MCF 10A (cell line): ENCODE results near the gene RNF214. TPM values are rescaled to one million over a fixed set of nuclear protein-coding genes. Genes with fewer than 3 reads are reported as not detected.
A peak's percentile ranks its signal among the peaks of the same experiment; 100 is the strongest.

ENCODE experiments used
- BruUV-seq: library from RNA; stranded (reverse); fragments of 400-500 nt; replicated peaks from 2 replicates; lab custom pipeline; 2021; lab: Mats Ljungman, UMichigan
- CTCF ChIA-PET: fragments of 300-600 bp; sonication (Branson Sonifier 250); formaldehyde crosslinking; extraction: SDS; loops from one replicate; lab custom pipeline; 2021; ENCODE audit warnings: antibody characterized with exemption, inconsistent platforms; lab: Yijun Ruan, JAX
- POLR2A ChIA-PET: fragments of 300-600, 350-650 bp; sonication (Branson Sonifier 250); formaldehyde crosslinking; extraction: SDS; loops from one replicate; lab custom pipeline; 2020; ENCODE audit warnings: antibody characterized with exemption, inconsistent platforms; lab: Yijun Ruan, JAX
- DNase-seq: peaks from one replicate; pipeline ENCODE4 v3.0.0-alpha.2; 2018; ENCODE audit not compliant: unreplicated experiment
- H3K27ac Mint-ChIP-seq: one replicate; pipeline ENCODE4 v1.8.0; 2022; ENCODE audit warnings: mild to moderate bottlenecking, low read depth, mixed read lengths; ENCODE audit not compliant: unreplicated experiment
- H3K27me3 Mint-ChIP-seq: one replicate; pipeline ENCODE4 v1.8.0; 2022; ENCODE audit warnings: mixed read lengths; ENCODE audit not compliant: insufficient read depth, unreplicated experiment
- H3K36me3 Mint-ChIP-seq: one replicate; pipeline ENCODE4 v1.8.0; 2022; ENCODE audit warnings: mild to moderate bottlenecking, moderate library complexity, mixed read lengths; ENCODE audit not compliant: insufficient read depth, unreplicated experiment
- H3K4me1 Mint-ChIP-seq: one replicate; pipeline ENCODE4 v1.8.0; 2022; ENCODE audit warnings: mixed read lengths; ENCODE audit not compliant: insufficient read depth, unreplicated experiment
- H3K4me3 Mint-ChIP-seq: one replicate; pipeline ENCODE4 v1.8.0; 2022; ENCODE audit warnings: mild to moderate bottlenecking, moderate library complexity, mixed read lengths; ENCODE audit not compliant: unreplicated experiment
- H3K9me3 Mint-ChIP-seq: one replicate; pipeline ENCODE4 v1.8.0; 2022; ENCODE audit warnings: mixed read lengths; ENCODE audit not compliant: unreplicated experiment
- intact Hi-C: fragments of 100-400 bp; cut with micrococcal nuclease; formaldehyde crosslinking; loops from 2 replicates; pipeline ENCODE4 v1.14.1; 2022
- total RNA-seq: library from RNA; stranded (reverse); gene quantifications from 2 replicates; pipeline ENCODE4 v1.2.3, GENCODE V29; 2022
- TF ChIP-seq, protein P1 (sequence below): fragments of 200-600 bp; IDR thresholded peaks from one replicate; pipeline ENCODE4 v1.8.0; 2022; ENCODE audit warnings: antibody characterized with exemption, mild to moderate bottlenecking; ENCODE audit not compliant: unreplicated experiment

Gene RNF214
- total RNA-seq, 1 experiment from 2014 or later, result 23.3 TPM

DNA sequence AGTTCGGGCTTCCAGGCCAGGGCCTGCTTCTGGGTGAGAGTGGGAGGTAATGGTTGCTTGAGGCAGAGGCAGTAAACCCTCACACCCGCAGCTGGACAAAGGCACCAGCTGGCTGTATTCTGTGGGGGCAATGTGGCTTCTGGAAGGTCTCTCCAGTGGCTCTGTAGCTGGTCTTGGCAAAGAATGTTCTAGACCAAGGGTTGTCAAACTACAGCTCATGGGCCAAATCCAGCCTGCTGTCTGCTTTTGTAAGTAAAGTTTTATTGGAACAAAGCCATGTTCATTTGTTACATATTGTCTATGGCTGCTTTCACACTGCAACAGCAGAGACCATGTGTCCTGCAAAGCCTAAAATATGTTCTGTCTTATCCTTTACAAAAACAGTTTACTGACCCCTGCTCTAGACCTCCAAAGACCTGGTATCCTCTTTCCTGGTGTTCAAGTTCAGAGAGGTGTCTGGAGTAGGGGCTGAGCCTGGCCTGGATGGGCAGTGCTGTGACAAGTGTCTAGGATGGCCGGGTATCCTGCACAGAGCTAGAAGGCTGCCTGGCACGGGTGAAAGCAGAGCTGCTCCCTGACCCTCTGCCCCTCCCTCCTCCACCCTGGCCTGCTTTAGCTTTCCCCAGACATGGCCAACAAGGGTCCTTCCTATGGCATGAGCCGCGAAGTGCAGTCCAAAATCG lies 29.9 kb upstream of the RNF214 start:
- H3K9me3 Mint-ChIP-seq, result no peaks in the 10 kb centered on the region
- TF ChIP-seq, protein P1, sequence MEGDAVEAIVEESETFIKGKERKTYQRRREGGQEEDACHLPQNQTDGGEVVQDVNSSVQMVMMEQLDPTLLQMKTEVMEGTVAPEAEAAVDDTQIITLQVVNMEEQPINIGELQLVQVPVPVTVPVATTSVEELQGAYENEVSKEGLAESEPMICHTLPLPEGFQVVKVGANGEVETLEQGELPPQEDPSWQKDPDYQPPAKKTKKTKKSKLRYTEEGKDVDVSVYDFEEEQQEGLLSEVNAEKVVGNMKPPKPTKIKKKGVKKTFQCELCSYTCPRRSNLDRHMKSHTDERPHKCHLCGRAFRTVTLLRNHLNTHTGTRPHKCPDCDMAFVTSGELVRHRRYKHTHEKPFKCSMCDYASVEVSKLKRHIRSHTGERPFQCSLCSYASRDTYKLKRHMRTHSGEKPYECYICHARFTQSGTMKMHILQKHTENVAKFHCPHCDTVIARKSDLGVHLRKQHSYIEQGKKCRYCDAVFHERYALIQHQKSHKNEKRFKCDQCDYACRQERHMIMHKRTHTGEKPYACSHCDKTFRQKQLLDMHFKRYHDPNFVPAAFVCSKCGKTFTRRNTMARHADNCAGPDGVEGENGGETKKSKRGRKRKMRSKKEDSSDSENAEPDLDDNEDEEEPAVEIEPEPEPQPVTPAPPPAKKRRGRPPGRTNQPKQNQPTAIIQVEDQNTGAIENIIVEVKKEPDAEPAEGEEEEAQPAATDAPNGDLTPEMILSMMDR, result no peak
- H3K36me3 Mint-ChIP-seq, result peaks cover 12% of the 10 kb centered on the region
- H3K4me1 Mint-ChIP-seq, result no peaks in the 10 kb centered on the region
- H3K27ac Mint-ChIP-seq, result no peak overlapping the region
- no TSS peak for BruUV-seq
- no peak for DNase-seq
- CTCF ChIA-PET, result interaction anchor here (0.7 to 2.0 kb wide), 2 partner anchors 8 to 25 kb away, joined by 3 to 8 read pairs; no protein-coding TSS in a partner anchor
- H3K4me3 Mint-ChIP-seq, result no peak overlapping the region
- no peaks in the 10 kb centered on the region for H3K27me3 Mint-ChIP-seq
- intact Hi-C loops, result no loop called here
- POLR2A ChIA-PET, result interaction anchor here (1.1 to 1.8 kb wide), 3 partner anchors 23 to 59 kb away, joined by 3 to 7 read pairs (median 4); partner anchors contain the start of gene PAFAH1B2

DNA sequence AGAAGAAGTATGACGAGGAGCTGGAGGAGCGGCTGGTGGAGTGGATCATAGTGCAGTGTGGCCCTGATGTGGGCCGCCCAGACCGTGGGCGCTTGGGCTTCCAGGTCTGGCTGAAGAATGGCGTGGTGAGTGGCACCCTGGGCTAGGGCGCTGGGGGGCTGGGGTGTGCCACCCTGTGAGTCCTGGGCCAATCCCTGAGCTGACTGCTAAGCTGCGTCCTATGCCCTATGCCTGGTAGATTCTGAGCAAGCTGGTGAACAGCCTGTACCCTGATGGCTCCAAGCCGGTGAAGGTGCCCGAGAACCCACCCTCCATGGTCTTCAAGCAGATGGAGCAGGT lies 29.4 kb upstream of the RNF214 start:
- intact Hi-C loops, result no loop called here
- no peaks in the 10 kb centered on the region for H3K4me1 Mint-ChIP-seq
- POLR2A ChIA-PET, result interaction anchor here (1.1 to 1.8 kb wide), 3 partner anchors 22 to 59 kb away, joined by 3 to 7 read pairs (median 4); partner anchors contain the start of gene PAFAH1B2
- BruUV-seq, result no TSS peak
- no peak overlapping the region for H3K4me3 Mint-ChIP-seq
- CTCF ChIA-PET, result no interaction called here
- no peak for DNase-seq
- no peaks in the 10 kb centered on the region for H3K27me3 Mint-ChIP-seq
- no peak overlapping the region for H3K27ac Mint-ChIP-seq
- TF ChIP-seq, protein P1, result no peak
- H3K36me3 Mint-ChIP-seq, result peaks cover 12% of the 10 kb centered on the region
- H3K9me3 Mint-ChIP-seq, result no peaks in the 10 kb centered on the region

DNA sequence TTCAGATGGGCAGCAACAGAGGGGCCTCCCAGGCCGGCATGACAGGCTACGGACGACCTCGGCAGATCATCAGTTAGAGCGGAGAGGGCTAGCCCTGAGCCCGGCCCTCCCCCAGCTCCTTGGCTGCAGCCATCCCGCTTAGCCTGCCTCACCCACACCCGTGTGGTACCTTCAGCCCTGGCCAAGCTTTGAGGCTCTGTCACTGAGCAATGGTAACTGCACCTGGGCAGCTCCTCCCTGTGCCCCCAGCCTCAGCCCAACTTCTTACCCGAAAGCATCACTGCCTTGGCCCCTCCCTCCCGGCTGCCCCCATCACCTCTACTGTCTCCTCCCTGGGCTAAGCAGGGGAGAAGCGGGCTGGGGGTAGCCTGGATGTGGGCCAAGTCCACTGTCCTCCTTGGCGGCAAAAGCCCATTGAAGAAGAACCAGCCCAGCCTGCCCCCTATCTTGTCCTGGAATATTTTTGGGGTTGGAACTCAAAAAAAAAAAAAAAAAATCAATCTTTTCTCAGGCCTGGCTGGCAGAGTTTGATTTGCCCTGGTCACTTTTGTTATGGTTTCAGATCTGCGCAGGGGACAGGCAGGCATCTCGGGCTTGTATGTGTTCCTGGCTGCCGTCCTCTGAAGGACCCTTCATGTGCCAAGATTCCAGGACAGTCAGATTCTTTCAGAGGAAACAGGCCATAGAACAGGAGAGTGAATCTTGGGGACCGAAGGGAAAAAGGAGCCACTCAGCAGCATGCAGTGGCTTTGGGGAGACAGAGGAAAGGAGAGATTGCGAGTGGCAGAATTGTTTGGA lies 28.0 kb upstream of the RNF214 start:
- ChIA-PET CTCF (interaction anchor here (0.9 to 1.2 kb wide), 3 partner anchors 16 to 44 kb away, joined by 3 to 4 read pairs (median 4); no protein-coding TSS in a partner anchor), POLR2A (interaction anchor here (0.6 to 0.7 kb wide), 2 partner anchors 10 to 21 kb away, joined by 3 to 5 read pairs; no protein-coding TSS in a partner anchor)
- Mint-ChIP-seq H3K27me3 (no peaks in the 10 kb centered on the region), H3K4me1 (no peaks in the 10 kb centered on the region), H3K9me3 (no peaks in the 10 kb centered on the region), H3K4me3 (no peak overlapping the region), H3K27ac (peak overlapping the region; percentile 44), H3K36me3 (peaks cover 12% of the 10 kb centered on the region)
- intact Hi-C loops, result loop anchor here (5.0 kb wide), 1 partner anchor 72 kb away; no protein-coding TSS in a partner anchor
- TF ChIP-seq, protein P1, result no peak
- no peak for DNase-seq
- BruUV-seq, result TSS peak; percentile 50
